ENCODE results near the gene FAM241B.

FAM241B gene

DNA sequence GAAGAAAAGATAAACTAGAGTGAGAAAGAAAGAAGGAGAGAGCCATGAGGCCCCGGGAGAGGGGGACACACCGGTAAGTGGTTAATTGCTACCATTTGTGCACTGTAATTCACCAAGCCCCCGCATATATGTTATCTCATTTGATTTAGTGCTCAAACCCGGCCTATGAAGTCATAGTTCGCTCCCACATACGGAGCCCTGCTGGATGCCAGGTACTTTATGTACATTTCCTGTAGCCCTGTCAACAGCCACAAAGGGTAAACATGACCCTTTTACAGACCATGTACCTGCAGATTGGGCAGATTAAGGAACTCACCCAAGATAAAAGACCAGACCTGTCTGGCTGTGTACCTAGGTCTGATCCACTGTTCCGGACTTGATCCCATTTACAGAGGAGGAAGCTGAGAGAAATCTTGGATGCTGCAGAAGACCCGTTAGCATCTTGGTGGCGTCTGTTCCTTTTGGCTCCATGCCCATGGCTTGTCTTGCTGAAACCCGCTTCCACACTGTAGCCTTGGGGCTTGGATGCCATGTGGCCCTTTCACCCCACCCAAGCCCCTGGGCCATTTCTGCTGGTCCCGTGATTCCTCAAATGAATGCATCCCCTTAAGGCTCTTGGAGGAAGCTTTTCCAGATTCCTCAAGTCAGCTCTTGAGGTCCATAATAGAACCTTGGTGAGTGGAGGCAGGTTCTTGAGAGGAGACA is 32.3 kb downstream of the FAM241B start:
- Histone ChIP-seq H4K20me1 (ENCODE audit: insufficient read depth, low read length) (no peaks in the 10 kb centered on the region), H3K4me2 (ENCODE audit: low read depth, low read length) (no peak overlapping the region), H3K4me1 (ENCODE audit: low read length) (no peaks in the 10 kb centered on the region), H2AFZ (ENCODE audit: low read length) (no peak overlapping the region), H3K9me2 (replicated peaks; ENCODE audit: insufficient read depth, low read length) (no peaks in the 10 kb centered on the region), H3K4me3 (ENCODE audit: low read length) (no peak overlapping the region), H3K79me2 (ENCODE audit: low read length) (no peaks in the 10 kb centered on the region), H3K36me3 (replicated peaks; ENCODE audit: insufficient read depth, low read length) (no peaks in the 10 kb centered on the region), H3K9me3 (replicated peaks; ENCODE audit: insufficient read depth, low read length) (no peaks in the 10 kb centered on the region), H3K27ac (ENCODE audit: low read length) (no peak overlapping the region), H3K9ac (ENCODE audit: low read length) (no peak overlapping the region), H3F3A (ENCODE audit: insufficient read depth, low read length) (no peaks in the 10 kb centered on the region), H3K27me3 (replicated peaks; ENCODE audit: insufficient read depth, low read length) (peaks cover 96% of the 10 kb centered on the region)
- no peak for DNase-seq
- TF ChIP-seq EZH2phosphoT487 (IDR thresholded peaks at IDR 0.05; ENCODE audit: low read length) (no peak), EZH2 (optimal IDR thresholded peaks at IDR 0.05; ENCODE audit: low read depth, low read length) (no peak)
- TF ChIP-seq, protein P1, sequence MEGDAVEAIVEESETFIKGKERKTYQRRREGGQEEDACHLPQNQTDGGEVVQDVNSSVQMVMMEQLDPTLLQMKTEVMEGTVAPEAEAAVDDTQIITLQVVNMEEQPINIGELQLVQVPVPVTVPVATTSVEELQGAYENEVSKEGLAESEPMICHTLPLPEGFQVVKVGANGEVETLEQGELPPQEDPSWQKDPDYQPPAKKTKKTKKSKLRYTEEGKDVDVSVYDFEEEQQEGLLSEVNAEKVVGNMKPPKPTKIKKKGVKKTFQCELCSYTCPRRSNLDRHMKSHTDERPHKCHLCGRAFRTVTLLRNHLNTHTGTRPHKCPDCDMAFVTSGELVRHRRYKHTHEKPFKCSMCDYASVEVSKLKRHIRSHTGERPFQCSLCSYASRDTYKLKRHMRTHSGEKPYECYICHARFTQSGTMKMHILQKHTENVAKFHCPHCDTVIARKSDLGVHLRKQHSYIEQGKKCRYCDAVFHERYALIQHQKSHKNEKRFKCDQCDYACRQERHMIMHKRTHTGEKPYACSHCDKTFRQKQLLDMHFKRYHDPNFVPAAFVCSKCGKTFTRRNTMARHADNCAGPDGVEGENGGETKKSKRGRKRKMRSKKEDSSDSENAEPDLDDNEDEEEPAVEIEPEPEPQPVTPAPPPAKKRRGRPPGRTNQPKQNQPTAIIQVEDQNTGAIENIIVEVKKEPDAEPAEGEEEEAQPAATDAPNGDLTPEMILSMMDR (IDR thresholded peaks at IDR 0.05; ENCODE audit: low read length), result no peak

DNA sequence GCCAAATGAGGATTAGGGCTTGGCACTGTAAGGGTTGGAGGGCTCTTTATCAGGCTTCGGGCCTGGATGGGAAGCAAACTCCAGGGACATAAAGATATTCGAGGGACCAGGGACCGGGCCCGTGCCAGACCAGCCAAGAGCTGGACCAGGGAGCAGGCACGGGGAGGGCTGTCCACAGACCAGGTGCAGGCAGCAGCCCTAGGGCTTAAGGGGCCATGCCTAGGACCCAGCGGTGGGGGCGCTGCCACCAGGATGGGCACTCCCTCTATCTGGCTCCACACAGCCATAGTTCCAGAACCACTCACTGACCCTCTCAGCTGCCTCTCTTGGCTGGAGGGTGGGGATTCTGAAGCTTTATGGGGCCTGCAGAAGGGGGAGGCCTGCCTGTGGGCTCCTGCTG is 32.9 kb downstream of the FAM241B start:
- Histone ChIP-seq H3K9me2 (replicated peaks; ENCODE audit: insufficient read depth, low read length) (no peaks in the 10 kb centered on the region), H3K27ac (ENCODE audit: low read length) (no peak overlapping the region), H3K9me3 (replicated peaks; ENCODE audit: insufficient read depth, low read length) (no peaks in the 10 kb centered on the region), H3K4me1 (ENCODE audit: low read length) (no peaks in the 10 kb centered on the region), H2AFZ (ENCODE audit: low read length) (no peak overlapping the region), H4K20me1 (ENCODE audit: insufficient read depth, low read length) (no peaks in the 10 kb centered on the region), H3K79me2 (ENCODE audit: low read length) (no peaks in the 10 kb centered on the region), H3K9ac (ENCODE audit: low read length) (no peak overlapping the region), H3K27me3 (replicated peaks; ENCODE audit: insufficient read depth, low read length) (peaks cover 96% of the 10 kb centered on the region), H3K4me3 (ENCODE audit: low read length) (no peak overlapping the region), H3K4me2 (ENCODE audit: low read depth, low read length) (no peak overlapping the region), H3K36me3 (replicated peaks; ENCODE audit: insufficient read depth, low read length) (no peaks in the 10 kb centered on the region), H3F3A (ENCODE audit: insufficient read depth, low read length) (no peaks in the 10 kb centered on the region)
- no peak for TF ChIP-seq EZH2phosphoT487 (IDR thresholded peaks at IDR 0.05; ENCODE audit: low read length)
- TF ChIP-seq, protein P1 (IDR thresholded peaks at IDR 0.05; ENCODE audit: low read length), result no peak
- no peak for TF ChIP-seq EZH2 (optimal IDR thresholded peaks at IDR 0.05; ENCODE audit: low read depth, low read length)
- DNase-seq, result no peak

DNA sequence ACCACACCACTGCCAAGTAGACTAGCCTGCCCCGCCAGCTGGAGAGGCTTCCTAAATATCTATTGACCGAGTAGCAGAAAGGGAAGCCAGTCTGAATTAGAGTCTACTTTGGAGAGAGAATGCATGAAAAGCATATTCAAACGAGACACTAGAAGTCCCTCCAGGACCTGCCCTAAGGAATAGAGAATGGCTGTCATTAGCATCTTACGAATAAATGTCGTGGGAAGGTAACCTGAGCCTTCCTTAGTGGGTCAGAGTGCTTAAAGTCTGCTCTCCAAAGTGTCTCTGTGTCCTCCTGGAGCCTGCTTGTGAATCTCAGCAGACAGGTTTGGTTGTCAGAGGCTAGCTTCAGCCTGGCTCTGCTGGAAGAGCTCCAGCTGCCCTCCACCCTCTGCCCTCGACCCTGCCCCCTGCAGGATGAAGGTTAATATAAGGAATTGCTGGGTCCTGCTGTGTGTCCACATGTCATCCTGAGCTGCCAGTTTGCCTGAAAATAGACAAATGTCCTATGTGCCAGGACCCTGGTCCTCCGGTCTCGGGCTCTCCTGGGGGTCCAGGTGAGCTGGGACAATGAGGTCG is 33.4 kb downstream of the FAM241B start:
- no peak for DNase-seq
- H3K4me1 ChIP-seq (ENCODE audit: low read length), result no peaks in the 10 kb centered on the region
- H2AFZ ChIP-seq (ENCODE audit: low read length), result no peak overlapping the region
- H4K20me1 ChIP-seq (ENCODE audit: insufficient read depth, low read length), result no peaks in the 10 kb centered on the region
- H3K4me2 ChIP-seq (ENCODE audit: low read depth, low read length), result no peak overlapping the region
- no peaks in the 10 kb centered on the region for H3K9me3 ChIP-seq (replicated peaks; ENCODE audit: insufficient read depth, low read length)
- no peak overlapping the region for H3K9ac ChIP-seq (ENCODE audit: low read length)
- TF ChIP-seq, protein P1 (IDR thresholded peaks at IDR 0.05; ENCODE audit: low read length), result no peak
- TF ChIP-seq EZH2phosphoT487 (IDR thresholded peaks at IDR 0.05; ENCODE audit: low read length), result no peak
- TF ChIP-seq EZH2 (optimal IDR thresholded peaks at IDR 0.05; ENCODE audit: low read depth, low read length), result no peak
- no peak overlapping the region for H3K4me3 ChIP-seq (ENCODE audit: low read length)
- H3K79me2 ChIP-seq (ENCODE audit: low read length), result no peaks in the 10 kb centered on the region
- H3K36me3 ChIP-seq (replicated peaks; ENCODE audit: insufficient read depth, low read length), result no peaks in the 10 kb centered on the region
- H3F3A ChIP-seq (ENCODE audit: insufficient read depth, low read length), result no peaks in the 10 kb centered on the region
- H3K27me3 ChIP-seq (replicated peaks; ENCODE audit: insufficient read depth, low read length), result peaks cover 96% of the 10 kb centered on the region
- H3K9me2 ChIP-seq (replicated peaks; ENCODE audit: insufficient read depth, low read length), result no peaks in the 10 kb centered on the region
- H3K27ac ChIP-seq (ENCODE audit: low read length), result no peak overlapping the region

All from MM.1S (cell line).